NCI-H82 (cell line): ENCODE results near the gene EXTL1.

Experiments used
- DNase-seq: peaks from one replicate; lab custom pipeline; 2025; lab: John Stamatoyannopoulos, UW

EXTL1 gene

DNA sequence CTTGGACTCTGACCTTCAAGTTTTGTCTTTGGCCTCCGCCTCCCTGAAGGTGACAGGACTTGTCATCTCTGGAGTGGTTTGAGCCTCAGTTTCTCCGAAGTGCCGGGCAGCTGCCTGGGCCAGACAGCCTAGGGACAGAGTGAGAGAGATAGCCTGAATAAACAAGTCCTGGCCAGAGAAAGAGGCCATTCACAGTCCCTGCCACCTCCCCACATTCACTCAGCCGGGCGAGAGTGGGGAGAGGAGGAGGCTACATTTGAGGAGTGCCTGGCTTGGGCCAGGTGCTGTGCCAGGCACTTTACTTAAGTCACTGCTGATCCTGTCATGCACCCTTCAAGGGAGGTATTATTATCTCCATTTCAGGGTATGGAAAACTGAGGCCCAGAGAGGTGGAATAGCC lies 3.5 kb downstream of the EXTL1 start:
- no peak for DNase-seq

DNA sequence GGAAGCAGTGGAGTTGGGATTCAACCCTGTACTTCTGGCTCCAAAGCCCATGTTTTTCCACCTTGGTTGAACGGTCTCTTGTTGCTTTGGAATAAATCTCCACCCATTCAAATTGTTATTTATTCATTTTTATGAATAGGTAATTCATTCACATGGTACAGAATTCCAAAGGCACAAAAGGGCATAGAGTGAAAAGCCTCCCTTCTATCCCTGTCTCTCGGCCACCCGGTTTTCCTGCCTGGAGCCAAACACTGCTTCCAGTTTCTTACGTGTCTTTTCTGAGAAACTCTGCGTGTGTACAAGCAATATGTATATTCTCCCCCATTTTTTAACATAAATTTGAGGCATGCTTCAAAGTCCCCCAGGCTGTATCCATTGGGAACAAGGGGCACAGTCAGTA lies 3.9 kb downstream of the EXTL1 start:
- DNase-seq: no peak

GRCh38 chr1:26027716-26028489 lies 6.3 kb downstream of the EXTL1 start:
- no peak for DNase-seq

GRCh38 chr1:26028490-26028980 lies 7.0 kb downstream of the EXTL1 start:
- DNase-seq: no peak

GRCh38 chr1:26029054-26029863 lies 7.7 kb downstream of the EXTL1 start:
- no peak for DNase-seq

DNA sequence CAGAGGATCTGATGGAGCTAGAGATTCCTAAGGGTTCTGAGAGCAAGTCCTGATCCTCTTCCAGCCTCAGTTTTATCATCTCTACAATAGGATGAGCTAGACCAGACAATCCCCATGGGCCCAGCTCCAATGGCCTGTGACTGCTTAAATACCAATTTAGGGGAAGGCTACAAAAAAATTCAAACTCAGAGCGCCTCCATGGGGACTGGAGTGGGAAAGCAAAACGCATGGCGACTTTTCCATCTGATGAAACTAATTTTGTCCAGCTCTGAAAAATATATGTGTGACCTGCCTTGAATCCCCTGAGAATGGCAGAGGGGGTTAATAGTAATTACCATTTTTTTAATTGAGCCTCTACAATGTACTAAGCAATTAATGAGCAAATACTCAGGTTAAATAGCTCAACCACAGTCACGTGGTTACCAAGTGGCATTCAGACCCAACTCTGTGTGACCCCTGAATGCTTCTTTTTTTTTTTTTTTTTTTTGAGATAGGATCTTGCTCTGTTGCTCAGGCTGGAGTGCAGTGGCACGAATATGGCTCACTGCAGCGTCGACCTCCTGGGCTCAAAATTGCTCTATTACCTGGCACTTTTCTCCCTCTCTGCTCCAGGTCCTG lies 8.4 kb downstream of the EXTL1 start:
- DNase-seq: peak; percentile 45

GRCh38 chr1:26031196-26031595 lies 9.6 kb downstream of the EXTL1 start:
- DNase-seq: no peak

DNA sequence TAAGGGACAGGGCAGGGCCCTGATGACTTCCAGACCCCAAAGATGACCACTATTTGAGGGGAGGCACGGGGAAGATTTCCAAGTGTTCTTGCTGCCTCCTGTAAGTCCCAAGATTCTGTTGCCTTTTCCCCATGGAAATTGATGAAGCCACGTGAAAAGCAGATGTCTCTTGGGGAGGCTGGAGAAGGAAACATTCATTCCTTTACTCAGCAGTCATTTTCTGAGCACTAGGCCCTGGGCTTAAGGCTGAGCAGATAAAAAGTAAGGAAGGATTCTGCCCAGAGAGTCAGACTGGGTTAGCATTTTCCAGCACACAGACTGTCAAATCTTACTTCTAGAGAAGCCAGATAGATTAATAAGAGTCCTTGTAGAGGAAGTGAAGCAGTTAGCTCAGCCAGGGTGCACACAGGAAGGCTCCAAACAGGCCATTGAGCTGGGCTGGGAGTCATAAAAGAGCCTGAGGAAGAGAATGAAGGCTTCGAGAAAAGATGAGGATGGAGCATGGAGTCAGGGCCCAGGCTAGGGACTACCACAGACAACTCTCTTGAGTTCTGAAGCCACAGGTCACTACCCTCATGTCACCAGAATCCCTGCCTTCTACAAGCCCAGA lies 10.1 kb downstream of the EXTL1 start:
- no peak for DNase-seq

DNA sequence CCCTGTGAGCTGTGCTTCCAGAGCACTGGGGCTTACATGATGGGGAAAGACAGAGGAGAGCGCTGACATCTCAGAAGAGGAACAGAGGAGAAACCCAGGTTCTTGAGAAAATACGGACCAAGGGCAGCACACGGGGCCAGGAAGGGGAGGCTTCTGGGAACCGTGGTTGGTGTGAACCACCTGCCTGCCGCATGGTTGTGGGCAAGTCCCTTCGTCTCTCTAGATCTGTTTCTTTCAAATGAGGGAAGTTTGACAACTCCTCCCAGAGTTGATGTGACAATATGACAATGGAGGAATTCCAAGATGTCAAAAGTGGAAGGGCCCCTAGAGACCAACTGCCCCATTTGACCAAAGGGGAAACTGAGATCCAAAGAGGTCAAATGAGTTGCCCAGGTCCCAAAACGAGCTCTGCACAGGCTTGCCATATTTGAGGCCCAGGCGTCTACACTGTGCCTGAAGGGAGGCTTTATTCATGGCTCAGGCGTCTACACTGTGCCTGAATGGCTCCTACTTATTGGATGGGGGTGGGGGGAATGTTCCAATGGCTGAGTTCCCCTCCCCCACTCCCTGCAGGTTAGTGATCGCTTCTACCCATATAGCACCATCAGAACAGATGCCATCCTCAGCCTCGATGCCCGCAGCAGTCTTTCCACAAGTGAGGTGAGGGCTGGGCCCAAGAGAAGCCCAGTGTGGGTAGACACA lies 11.2 kb downstream of the EXTL1 start:
- no peak for DNase-seq

DNA sequence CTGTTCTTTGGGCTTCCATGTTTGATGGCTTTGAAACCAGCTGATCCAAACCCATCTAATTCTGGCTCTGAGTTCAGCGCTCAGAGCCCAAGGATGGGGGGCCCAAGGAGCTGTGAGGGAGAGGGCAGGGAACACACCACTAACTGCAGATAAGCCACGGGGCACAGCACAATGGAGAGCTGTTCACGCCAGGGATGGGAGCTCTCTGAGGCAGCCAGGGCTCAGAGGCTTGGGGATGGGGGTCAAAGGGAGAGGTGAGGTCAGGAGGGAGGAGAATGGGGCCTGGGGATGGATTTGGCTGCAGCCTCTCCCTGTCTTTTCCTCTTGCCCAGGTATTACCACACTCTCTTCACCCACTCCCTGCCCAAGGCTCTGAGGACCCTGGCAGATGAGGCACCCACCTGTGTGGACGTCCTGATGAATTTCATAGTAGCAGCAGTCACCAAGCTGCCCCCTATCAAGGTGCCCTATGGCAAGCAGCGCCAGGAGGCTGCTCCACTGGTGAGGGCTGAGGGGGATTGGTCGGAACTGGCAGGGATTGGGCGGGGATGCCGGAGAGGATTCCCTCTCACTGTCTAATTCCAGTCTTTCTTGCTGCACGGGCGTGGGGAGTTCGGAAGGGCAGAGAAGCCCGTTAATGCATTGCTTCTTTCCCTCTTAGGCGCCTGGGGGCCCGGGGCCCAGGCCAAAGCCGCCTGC lies 13.1 kb downstream of the EXTL1 start:
- peak; percentile 69 for DNase-seq

DNA sequence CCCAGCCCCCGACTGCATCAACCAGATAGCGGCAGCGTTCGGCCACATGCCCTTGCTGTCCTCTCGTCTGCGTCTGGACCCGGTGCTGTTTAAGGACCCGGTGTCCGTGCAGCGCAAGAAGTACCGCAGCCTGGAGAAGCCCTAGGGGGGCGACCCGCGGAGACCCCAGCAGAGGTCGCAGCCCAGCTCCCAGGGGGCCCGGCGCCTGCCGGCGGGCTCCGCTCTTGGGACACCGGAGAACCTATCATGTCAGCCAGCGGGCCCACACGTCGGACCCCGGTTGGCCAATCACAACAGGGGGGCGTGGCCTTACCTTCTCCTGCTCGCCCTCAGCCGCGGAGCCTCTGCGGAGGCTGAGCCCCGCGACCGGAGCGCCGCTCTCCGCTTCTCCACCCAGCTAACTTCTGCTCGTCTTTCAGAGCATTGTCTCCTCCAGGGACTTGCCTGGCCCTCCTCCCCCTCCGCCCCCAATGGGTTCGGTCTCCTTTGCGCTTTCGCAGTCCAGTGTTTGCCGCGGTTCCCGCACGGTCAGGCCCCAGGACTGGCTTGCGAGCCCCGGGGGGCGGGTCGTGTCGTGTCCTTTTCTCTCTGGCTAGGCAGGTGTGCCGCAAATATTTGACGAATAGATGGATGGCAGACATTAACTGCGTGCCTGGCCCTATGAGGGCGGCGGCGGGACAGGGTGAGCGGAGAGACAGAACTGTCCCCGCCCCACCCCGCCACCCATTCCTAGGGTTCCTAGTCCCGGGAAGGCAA lies 13.8 kb downstream of the EXTL1 start:
- peak; percentile 99 for DNase-seq

DNA sequence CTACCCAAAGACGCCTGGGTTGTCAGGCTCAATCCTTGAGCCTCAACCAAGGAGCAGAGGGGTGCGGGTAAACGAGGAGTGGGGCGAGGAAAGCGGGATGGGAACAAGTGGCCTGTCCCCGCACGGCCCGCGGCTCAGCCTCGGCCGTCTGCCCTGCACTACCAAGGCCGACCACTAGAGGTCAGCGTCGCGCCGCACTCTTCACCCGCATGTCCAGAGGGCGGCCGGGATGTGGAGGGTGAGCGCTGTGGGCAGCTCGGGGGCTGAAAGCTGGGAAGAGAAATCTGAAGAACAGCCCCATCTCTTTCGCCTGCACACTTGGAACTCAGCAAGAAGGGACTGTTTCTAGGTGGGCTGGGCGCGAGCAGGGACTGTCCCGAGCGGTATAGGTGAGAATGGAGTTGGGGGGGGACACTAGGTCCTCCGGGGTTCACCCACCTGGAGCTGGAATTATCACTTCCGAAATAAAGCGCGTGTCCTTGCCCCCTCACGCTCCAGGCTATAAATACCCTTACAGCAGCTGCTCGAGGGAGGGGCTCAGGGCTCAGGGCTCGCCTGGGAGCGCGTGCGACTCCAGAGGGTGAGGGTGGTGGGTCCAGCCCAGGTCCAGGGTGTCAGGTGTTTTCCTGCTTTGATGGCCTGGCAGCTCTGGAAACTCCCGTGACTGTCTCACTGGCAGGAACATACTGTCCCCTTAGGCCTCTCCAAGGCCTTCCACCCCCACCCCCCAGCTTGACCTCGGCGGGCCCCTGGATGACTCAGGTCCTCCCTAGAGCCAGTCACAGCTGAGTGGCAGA lies 14.6 kb downstream of the EXTL1 start:
- DNase-seq: peak; percentile 86

DNA sequence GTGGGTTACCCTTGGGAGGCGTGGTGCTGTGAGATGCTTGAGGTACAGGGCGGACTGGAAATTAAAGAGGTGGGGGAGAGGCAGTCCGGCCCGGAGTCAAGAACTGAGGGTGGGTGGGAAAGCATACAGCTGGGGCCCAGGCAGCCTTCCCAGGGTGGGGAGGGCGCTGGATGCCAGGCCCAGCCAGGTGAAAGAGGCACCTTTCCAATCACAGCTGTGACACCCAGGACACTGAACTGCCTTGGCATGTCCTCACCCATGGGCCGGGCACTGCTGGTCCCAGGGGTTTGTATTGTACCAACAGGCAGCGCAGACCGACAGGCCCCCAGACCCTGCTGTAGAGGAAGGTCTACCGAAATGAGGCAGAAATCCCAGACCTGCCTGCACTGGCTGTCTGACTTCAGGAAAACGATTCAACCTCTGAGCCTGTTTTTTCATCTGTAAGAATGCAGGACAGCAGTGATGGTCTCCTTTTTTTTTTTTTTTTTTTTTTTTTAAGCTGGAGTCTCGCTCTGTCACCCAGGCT lies 15.2 kb downstream of the EXTL1 start:
- DNase-seq: no peak

DNA sequence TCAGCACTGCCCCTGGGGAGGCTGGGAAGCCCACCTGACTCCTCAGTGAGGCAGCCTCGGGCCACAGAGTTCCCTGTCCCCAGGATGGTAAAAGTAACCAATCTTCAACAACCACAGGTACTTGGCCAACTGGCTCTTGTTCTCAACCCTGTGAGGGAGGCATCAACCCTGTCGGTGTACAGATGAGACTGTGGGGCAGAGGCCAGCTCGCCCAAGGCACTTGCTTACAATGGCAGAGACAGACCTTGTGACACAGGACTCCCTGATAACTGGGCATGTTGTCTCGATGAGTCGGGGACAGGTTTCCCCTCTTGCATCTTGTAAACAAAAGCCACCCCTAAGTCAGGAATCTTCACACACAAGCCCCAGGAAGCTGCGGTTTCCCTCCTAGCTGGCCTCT lies 16.3 kb downstream of the EXTL1 start:
- DNase-seq: no peak

DNA sequence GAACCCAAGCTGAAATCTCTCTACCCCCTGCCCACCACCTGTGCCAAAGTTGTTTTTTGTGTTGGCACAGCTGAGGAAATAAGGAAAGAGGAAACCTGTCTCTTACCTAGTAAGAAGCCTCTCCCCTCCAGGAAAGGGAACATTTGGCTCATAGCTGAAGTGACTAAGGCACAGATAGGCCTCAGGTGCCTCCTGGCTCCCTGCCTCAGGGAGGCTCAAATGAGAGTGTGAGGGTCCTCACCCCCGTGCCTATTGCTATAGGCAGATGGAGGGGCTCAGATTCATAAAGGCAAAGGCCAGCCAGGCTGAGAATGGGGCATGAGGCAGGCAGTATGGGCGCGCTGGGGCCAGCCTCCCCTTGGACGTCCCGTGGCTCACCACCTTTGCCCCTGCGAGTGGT lies 16.9 kb downstream of the EXTL1 start:
- DNase-seq: no peak

DNA sequence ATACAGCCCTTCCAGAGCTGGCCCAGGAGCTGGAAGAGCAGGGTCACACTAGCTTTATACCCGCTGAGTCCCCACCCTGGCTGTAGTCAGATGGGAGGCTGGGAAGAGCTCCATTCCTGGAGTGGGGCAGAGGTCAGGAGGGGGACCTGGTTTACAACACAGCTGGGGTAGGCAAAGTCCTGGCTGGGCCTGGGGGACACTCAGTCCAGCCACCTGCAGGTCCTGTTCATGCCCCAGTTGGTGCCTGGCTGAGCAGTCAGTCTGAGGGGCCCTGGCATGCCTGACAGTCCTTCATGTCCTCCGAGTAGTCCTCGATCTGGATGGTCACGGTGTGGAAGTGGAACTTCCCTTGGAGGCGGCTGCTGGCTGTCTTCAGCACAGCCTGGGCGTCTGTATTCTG lies 17.3 kb downstream of the EXTL1 start:
- no peak for DNase-seq

DNA sequence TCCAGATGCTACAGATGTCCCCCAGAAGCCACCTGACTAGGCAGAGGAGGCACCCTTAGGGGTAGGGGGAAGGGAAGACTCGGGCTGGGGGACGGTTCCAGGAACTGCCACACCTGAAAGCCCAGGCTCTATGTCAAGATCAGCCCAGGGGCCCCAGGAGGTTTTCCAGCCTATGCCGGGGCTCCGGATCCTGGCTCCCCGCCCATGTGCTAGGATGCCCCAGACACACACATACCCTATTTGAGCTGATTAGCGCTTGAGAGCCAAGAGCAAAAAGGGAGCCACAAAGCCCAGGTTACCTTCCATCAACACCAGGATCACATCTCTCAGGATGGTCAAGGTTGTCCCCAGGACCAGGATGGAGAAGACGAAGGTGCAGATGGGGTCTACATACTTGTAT lies 19.8 kb downstream of the EXTL1 start:
- no peak for DNase-seq

- no peak for DNase-seq
These were observed 20.4 kb downstream of the EXTL1 start for GRCh38 chr1:26041978-26042377.

DNA sequence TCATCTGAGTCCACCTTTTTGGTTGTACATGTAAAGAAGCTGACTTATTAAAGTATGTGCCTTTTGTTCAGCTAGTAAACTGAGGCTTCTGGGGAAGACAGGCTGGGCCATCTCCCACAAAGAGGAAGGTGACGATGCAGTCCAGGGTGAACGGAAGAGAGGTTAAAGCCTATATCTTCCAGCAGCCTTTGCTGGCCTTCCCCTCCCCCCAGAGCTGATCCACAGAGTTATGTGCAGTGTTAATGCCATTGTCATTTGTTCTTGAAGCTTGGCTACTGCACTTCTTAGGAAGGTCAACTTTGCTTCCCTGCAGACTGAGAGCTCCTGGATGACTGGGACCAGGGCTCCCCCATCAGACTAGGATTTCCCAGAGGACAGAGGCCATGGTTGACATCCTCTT lies 22.2 kb downstream of the EXTL1 start:
- DNase-seq: no peak
